Breast epithelium (tissue), 3 donors: Measurements from ENCODE around the gene CFDP1.

Experiments used
- CTCF ChIP-seq, 3 donors: fragments of 450-650 bp; IDR thresholded peaks; one replicate each; pipeline ENCODE4 v1.5.1; 2016 to 2017; ENCODE audit warnings: antibody characterized with exemption in 3 of 3, mild to moderate bottlenecking in 3 of 3, moderate library complexity in 3 of 3
- POLR2A ChIP-seq: fragments of 450-650 bp; IDR thresholded peaks from one replicate; pipeline ENCODE4 v1.6.1; 2016; ENCODE audit warnings: antibody characterized with exemption, mild to moderate bottlenecking, moderate library complexity
- POLR2AphosphoS5 ChIP-seq, 3 donors: sonication (generic); formaldehyde crosslinking; IDR thresholded peaks; one replicate each; pipeline ENCODE4 v1.6.1; 2017; ENCODE audit warnings: antibody characterized with exemption in 3 of 3

GRCh38 chr16:75371171-75371570 lies 62.1 kb downstream of the CFDP1 start:
- no peak for TF ChIP-seq POLR2A
- no peak for TF ChIP-seq CTCF (IDR thresholded peaks at IDR 0.05)
- TF ChIP-seq POLR2AphosphoS5 (IDR thresholded peaks at IDR 0.05), result no peak
